ENCODE data around the gene ZSWIM7. TPM values are rescaled to one million over a fixed set of nuclear protein-coding genes. Genes with fewer than 3 reads are reported as not detected.

ZSWIM7 gene
- total RNA-seq, 1 experiment from 2014 or later: 37.8 TPM

DNA sequence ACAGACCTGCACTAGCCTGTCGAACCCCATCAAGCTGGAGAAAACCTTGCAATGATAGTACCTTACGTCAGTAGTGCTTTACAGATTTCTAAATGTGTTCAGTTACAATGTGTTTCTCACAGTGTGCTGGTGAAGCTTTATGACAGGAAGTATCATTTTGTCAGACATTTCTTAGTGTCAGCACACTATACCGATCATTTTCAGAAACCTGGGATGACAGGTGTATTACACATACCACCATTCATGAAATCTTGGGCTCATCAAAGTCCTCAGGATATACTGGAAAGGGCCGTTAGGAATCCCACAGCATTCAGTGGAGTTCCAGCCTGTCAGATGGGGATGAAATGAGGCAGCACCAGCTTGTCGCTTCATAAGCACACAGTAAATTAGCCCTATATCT is 27.4 kb upstream of the ZSWIM7 start:
- Histone ChIP-seq H3K9ac (ENCODE audit: extremely low read depth, insufficient read length, low read length) (no peak overlapping the region), H3K79me2 (ENCODE audit: insufficient read depth, low read length) (no peaks in the 10 kb centered on the region), H4K5ac (ENCODE audit: insufficient read length, low read depth, low read length) (no peak overlapping the region), H3K27me3 (ENCODE audit: insufficient read depth, low read length) (no peaks in the 10 kb centered on the region), H2BK120ac (ENCODE audit: low read depth, low read length, poor library complexity, severe bottlenecking) (no peak overlapping the region), H2AFZ (ENCODE audit: low read length) (no peak overlapping the region), H2BK12ac (ENCODE audit: insufficient read length, low read depth, low read length) (no peak overlapping the region), H2BK5ac (ENCODE audit: insufficient read length, low read length) (no peak overlapping the region), H4K91ac (ENCODE audit: insufficient read length, low read depth, low read length) (no peak overlapping the region), H3K4me2 (ENCODE audit: insufficient read depth, insufficient read length, low read length) (no peak overlapping the region), H3K9me3 (ENCODE audit: control insufficient read depth, low read depth, low read length) (no peaks in the 10 kb centered on the region), H3K4ac (ENCODE audit: low read depth, low read length) (no peak overlapping the region), H4K20me1 (ENCODE audit: control insufficient read depth, insufficient read depth, insufficient read length) (peaks cover 2% of the 10 kb centered on the region), H3T11ph (ENCODE audit: low read length) (no peak overlapping the region), H3K14ac (ENCODE audit: insufficient read depth, low read length) (no peak overlapping the region), H2BK15ac (ENCODE audit: low read depth, low read length) (no peak overlapping the region), H4K8ac (replicated peaks; ENCODE audit: insufficient read length, low read depth, low read length) (no peak overlapping the region), H3K56ac (ENCODE audit: insufficient read length, low read depth, low read length) (no peak overlapping the region), H3K79me1 (ENCODE audit: insufficient read depth, low read depth, low read length, poor library complexity, severe bottlenecking) (no peaks in the 10 kb centered on the region), H3K23me2 (ENCODE audit: insufficient read length, low read depth, low read length, poor library complexity, severe bottlenecking) (no peaks in the 10 kb centered on the region), H3K27ac (ENCODE audit: insufficient read length, low read depth, low read length) (no peak overlapping the region), H2AK5ac (ENCODE audit: insufficient read length, low read length) (no peak overlapping the region), H2BK20ac (ENCODE audit: low read depth, low read length, poor library complexity, severe bottlenecking) (no peak overlapping the region), H3K4me1 (ENCODE audit: insufficient read depth, low read length) (no peaks in the 10 kb centered on the region), H3K23ac (ENCODE audit: insufficient read length, low read depth, low read length) (no peak overlapping the region), H3K18ac (ENCODE audit: insufficient read length, low read depth, low read length) (no peak overlapping the region)
- Mint-ChIP-seq H3K27me3 (ENCODE audit: low read depth) (no peaks in the 10 kb centered on the region), H3K36me3 (ENCODE audit: insufficient read depth in 1 of 3, low read depth in 3 of 3) (peaks cover 36 to 78% (median 77%) of the 10 kb centered on the region in 3 experiments), H3K27ac (no peak overlapping the region), H3K9me3 (no peaks in the 10 kb centered on the region; a peak in 2 of 5 replicates), H3K4me1 (peaks cover 0 to 5% of the 10 kb centered on the region in 2 experiments; a peak in 2 of 4 replicates), H3K4me3 (no peak overlapping the region; a peak in 1 of 5 replicates)
- no CpG with 5 or more reads among the region's 5 CpGs for WGBS (ENCODE audit: extremely low coverage, insufficient read length, low lambda C conversion rate)
- TF ChIP-seq, protein P1, sequence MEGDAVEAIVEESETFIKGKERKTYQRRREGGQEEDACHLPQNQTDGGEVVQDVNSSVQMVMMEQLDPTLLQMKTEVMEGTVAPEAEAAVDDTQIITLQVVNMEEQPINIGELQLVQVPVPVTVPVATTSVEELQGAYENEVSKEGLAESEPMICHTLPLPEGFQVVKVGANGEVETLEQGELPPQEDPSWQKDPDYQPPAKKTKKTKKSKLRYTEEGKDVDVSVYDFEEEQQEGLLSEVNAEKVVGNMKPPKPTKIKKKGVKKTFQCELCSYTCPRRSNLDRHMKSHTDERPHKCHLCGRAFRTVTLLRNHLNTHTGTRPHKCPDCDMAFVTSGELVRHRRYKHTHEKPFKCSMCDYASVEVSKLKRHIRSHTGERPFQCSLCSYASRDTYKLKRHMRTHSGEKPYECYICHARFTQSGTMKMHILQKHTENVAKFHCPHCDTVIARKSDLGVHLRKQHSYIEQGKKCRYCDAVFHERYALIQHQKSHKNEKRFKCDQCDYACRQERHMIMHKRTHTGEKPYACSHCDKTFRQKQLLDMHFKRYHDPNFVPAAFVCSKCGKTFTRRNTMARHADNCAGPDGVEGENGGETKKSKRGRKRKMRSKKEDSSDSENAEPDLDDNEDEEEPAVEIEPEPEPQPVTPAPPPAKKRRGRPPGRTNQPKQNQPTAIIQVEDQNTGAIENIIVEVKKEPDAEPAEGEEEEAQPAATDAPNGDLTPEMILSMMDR (conservative IDR thresholded peaks at IDR 0.05): no peak
- no peak for DNase-seq
